Karpas-422 (cell line): ENCODE results near the gene PCDH17. TPM values are rescaled to one million over a fixed set of nuclear protein-coding genes. Genes with fewer than 3 reads are reported as not detected.

ENCODE experiments used
- DNase-seq: peaks from one replicate; pipeline ENCODE4 v3.0.0-alpha.2; 2015
- H2AFZ ChIP-seq: fragments of 200-600 bp; sonication (generic); 2 replicates; pipeline ENCODE4 v1.6.1; 2014; ENCODE audit warnings: antibody characterized with exemption, low read length, mixed read lengths
- H3K27ac ChIP-seq: fragments of 200-600 bp; sonication (generic); 2 replicates; pipeline ENCODE4 v1.5.1; 2014; ENCODE audit warnings: mild to moderate bottlenecking, low read length, moderate library complexity
- H3K27me3 ChIP-seq: fragments of 200-600 bp; sonication (generic); 2 replicates; pipeline ENCODE4 v1.6.1; 2014; ENCODE audit warnings: low read length, mixed read lengths
- H3K36me3 ChIP-seq: fragments of 200-600 bp; sonication (generic); 2 replicates; pipeline ENCODE4 v1.6.1; 2014; ENCODE audit warnings: low read length, mixed read lengths; ENCODE audit not compliant: insufficient read depth
- H3K4me1 ChIP-seq: fragments of 200-600 bp; sonication (generic); 2 replicates; pipeline ENCODE4 v1.6.1; 2014; ENCODE audit warnings: mild to moderate bottlenecking, low read length, mixed read lengths
- H3K4me2 ChIP-seq: fragments of 200-600 bp; sonication (generic); 2 replicates; pipeline ENCODE4 v1.6.1; 2014; ENCODE audit warnings: low read length, low read depth, mild to moderate bottlenecking; ENCODE audit not compliant: poor library complexity, severe bottlenecking
- H3K4me3 ChIP-seq: fragments of 200-600 bp; sonication (generic); 2 replicates; pipeline ENCODE4 v1.5.1; 2014; ENCODE audit warnings: mild to moderate bottlenecking, antibody characterized with exemption, low read length, mixed read lengths
- H3K79me2 ChIP-seq: fragments of 200-600 bp; sonication (generic); 2 replicates; pipeline ENCODE4 v1.6.1; 2014; ENCODE audit warnings: mild to moderate bottlenecking, low read length, mixed read lengths
- H3K9ac ChIP-seq: fragments of 200-600 bp; sonication (generic); 2 replicates; pipeline ENCODE4 v1.6.0; 2014; ENCODE audit warnings: low read length
- H3K9me2 ChIP-seq: fragments of 200-600 bp; sonication (generic), shearing (Covaris generic); replicated peaks from 2 replicates; pipeline ENCODE4 v1.6.0; 2014; ENCODE audit warnings: mild to moderate bottlenecking, low read length, moderate library complexity; ENCODE audit not compliant: insufficient read depth
- H3K9me3 ChIP-seq: fragments of 300-700, 200-600 bp; sonication (generic); 2 replicates; pipeline ENCODE4 v1.6.1; 2014; ENCODE audit warnings: low read length, mixed read lengths
- H4K20me1 ChIP-seq: fragments of 200-600 bp; sonication (generic); 2 replicates; pipeline ENCODE4 v1.6.1; 2014; ENCODE audit warnings: mild to moderate bottlenecking, antibody characterized with exemption, low read length, low read depth; ENCODE audit not compliant: insufficient read depth
- total RNA-seq: library from RNA; depleted of rRNA; stranded (reverse); fragments of >200 nt; shearing (Covaris generic); gene quantifications from 2 replicates; pipeline ENCODE4 v1.2.3, GENCODE V29; 2014; ENCODE audit warnings: low replicate concordance

PCDH17 gene
- total RNA-seq, 1 experiment from 2014 or later = not detected

DNA sequence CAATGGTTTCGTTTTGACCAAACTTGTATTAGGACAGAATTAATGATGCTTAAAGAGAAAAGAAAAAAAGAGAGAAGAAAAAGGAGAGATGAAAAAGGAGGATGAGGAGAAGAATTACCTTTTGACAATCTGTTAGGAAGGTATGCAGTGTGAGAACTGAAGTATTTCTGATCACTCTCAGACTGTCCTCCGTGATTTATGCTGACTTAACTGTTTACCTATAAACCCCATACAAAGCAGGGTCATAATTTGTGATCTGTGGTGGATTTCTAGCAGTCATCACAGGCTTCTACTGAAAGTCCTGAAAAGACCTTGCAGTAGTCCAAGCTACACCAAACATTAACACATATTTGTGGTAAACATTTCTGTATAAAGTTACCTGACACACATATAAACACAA lies 93.9 kb downstream of the PCDH17 start:
- Histone ChIP-seq H3K79me2 (no peaks in the 10 kb centered on the region), H3K9me3 (peaks cover 52% of the 10 kb centered on the region), H3K36me3 (no peaks in the 10 kb centered on the region), H3K27ac (no peak overlapping the region), H4K20me1 (no peaks in the 10 kb centered on the region), H3K4me3 (no peak overlapping the region), H3K9ac (no peak overlapping the region), H3K9me2 (no peaks in the 10 kb centered on the region), H2AFZ (no peak overlapping the region), H3K4me1 (no peaks in the 10 kb centered on the region), H3K27me3 (no peaks in the 10 kb centered on the region), H3K4me2 (no peak overlapping the region)
- no peak for DNase-seq

DNA sequence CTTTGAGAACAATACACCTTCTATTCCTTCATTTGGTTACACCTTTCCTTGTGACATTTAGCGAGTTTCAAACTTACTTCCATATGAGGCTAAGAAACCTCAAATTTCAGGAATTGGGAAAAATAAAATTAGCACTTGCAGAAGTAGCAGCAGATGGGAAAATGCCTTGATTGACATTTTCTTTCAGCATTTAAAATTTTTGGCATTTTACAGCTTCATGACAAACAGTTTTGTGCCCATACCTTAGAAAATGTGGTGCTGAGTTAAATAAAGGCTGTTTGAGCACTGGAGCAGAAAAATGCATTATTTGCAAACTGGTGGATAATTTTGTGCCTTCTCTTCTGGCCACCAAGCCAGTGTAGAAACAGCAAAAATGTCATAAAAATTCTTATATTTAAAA lies 95.4 kb downstream of the PCDH17 start:
- H3K4me1 ChIP-seq = no peaks in the 10 kb centered on the region
- no peak for DNase-seq

GRCh38 chr13:57734306-57734705 lies 102.8 kb downstream of the PCDH17 start:
- Histone ChIP-seq H3K36me3 (no peaks in the 10 kb centered on the region; the same call in 1 of the 2 replicates), H3K9ac (no peak overlapping the region), H3K27ac (no peak overlapping the region), H3K9me2 (no peaks in the 10 kb centered on the region), H3K4me3 (no peak overlapping the region), H3K27me3 (no peaks in the 10 kb centered on the region), H3K4me2 (no peak overlapping the region), H3K9me3 (peaks cover 22% of the 10 kb centered on the region), H4K20me1 (no peaks in the 10 kb centered on the region), H3K4me1 (no peaks in the 10 kb centered on the region), H3K79me2 (no peaks in the 10 kb centered on the region), H2AFZ (no peak overlapping the region)
- DNase-seq = no peak

More for the DNA sequence above, 95.4 kb downstream of the PCDH17 start:
- H3K9ac ChIP-seq = no peak overlapping the region
- H2AFZ ChIP-seq = no peak overlapping the region
- H3K27me3 ChIP-seq = no peaks in the 10 kb centered on the region
- no peak overlapping the region for H3K4me2 ChIP-seq
- no peaks in the 10 kb centered on the region for H3K36me3 ChIP-seq
- no peaks in the 10 kb centered on the region for H3K79me2 ChIP-seq
- no peaks in the 10 kb centered on the region for H3K9me2 ChIP-seq
- H3K9me3 ChIP-seq = peaks cover 44% of the 10 kb centered on the region
- H3K4me3 ChIP-seq = no peak overlapping the region
- no peaks in the 10 kb centered on the region for H4K20me1 ChIP-seq
- no peak overlapping the region for H3K27ac ChIP-seq

- no peak for DNase-seq
- Histone ChIP-seq H3K4me2 (no peak overlapping the region), H3K9ac (no peak overlapping the region), H3K4me3 (no peak overlapping the region), H3K27me3 (no peaks in the 10 kb centered on the region), H3K27ac (no peak overlapping the region), H3K4me1 (no peaks in the 10 kb centered on the region), H3K36me3 (no peaks in the 10 kb centered on the region; the same call in 1 of the 2 replicates), H4K20me1 (no peaks in the 10 kb centered on the region), H3K79me2 (no peaks in the 10 kb centered on the region), H2AFZ (no peak overlapping the region), H3K9me3 (peaks cover 18% of the 10 kb centered on the region), H3K9me2 (no peaks in the 10 kb centered on the region)
Observed at GRCh38 chr13:57739089-57739488, 107.5 kb downstream of the PCDH17 start.

DNA sequence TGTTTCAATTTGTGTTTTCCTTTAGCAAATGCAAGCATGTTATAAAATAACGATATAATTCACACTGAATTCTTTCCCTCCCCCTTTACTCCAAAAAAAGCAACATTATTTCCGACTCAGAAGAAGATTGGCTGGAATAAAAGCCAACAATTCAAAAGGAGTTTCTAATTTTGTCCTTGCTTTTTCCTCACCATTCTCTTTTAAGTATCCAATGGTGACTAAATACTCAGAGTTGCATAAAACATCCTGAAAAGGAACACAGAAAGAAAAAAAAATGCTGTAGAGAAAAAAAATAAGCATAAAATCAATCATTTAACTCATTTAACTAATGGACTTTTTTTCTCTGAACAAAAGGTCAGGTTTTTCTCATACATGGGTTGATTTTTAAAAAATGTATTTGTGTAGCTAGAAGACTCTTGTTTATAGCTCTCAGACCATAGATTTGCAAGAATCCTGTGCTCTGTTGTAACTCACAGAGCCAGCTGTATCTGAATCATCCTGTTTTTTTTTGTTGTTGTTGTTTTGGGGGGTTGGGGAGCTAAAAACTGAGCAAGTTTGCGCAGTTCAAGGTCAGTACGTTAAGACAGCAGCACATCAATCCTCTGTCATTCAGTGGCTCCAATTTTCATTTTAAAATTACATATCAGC lies 108.1 kb downstream of the PCDH17 start:
- H4K20me1 ChIP-seq = no peaks in the 10 kb centered on the region
- no peak overlapping the region for H3K4me3 ChIP-seq

GRCh38 chr13:57740719-57741118 lies 109.2 kb downstream of the PCDH17 start:
- H3K4me2 ChIP-seq = no peak overlapping the region
- no peak overlapping the region for H3K9ac ChIP-seq
- no peaks in the 10 kb centered on the region for H4K20me1 ChIP-seq
- no peak overlapping the region for H2AFZ ChIP-seq
- no peaks in the 10 kb centered on the region for H3K9me2 ChIP-seq
- H3K4me1 ChIP-seq = no peaks in the 10 kb centered on the region
- no peaks in the 10 kb centered on the region for H3K36me3 ChIP-seq
- no peak for DNase-seq
- H3K27me3 ChIP-seq = no peaks in the 10 kb centered on the region
- H3K27ac ChIP-seq = no peak overlapping the region
- no peaks in the 10 kb centered on the region for H3K79me2 ChIP-seq
- no peak overlapping the region for H3K4me3 ChIP-seq
- H3K9me3 ChIP-seq = peaks cover 21% of the 10 kb centered on the region; the same call in 1 of the 2 replicates

More for the DNA sequence above, 108.1 kb downstream of the PCDH17 start:
- Histone ChIP-seq H3K4me1 (no peaks in the 10 kb centered on the region), H3K9ac (no peak overlapping the region), H2AFZ (no peak overlapping the region), H3K9me2 (no peaks in the 10 kb centered on the region), H3K4me2 (no peak overlapping the region), H3K27me3 (no peaks in the 10 kb centered on the region), H3K79me2 (no peaks in the 10 kb centered on the region), H3K36me3 (no peaks in the 10 kb centered on the region; the same call in 1 of the 2 replicates), H3K27ac (no peak overlapping the region), H3K9me3 (peaks cover 21% of the 10 kb centered on the region; the same call in 1 of the 2 replicates)
- DNase-seq = no peak

GRCh38 chr13:57748096-57748495 lies 116.6 kb downstream of the PCDH17 start:
- H3K27ac ChIP-seq = no peak overlapping the region
- no peak for DNase-seq
- H3K9me3 ChIP-seq = peaks cover 30% of the 10 kb centered on the region
- H3K4me2 ChIP-seq = no peak overlapping the region
- no peak overlapping the region for H3K9ac ChIP-seq
- H3K36me3 ChIP-seq = no peaks in the 10 kb centered on the region
- H4K20me1 ChIP-seq = no peaks in the 10 kb centered on the region
- H2AFZ ChIP-seq = no peak overlapping the region
- H3K4me1 ChIP-seq = no peaks in the 10 kb centered on the region
- no peak overlapping the region for H3K4me3 ChIP-seq
- H3K27me3 ChIP-seq = no peaks in the 10 kb centered on the region
- no peaks in the 10 kb centered on the region for H3K9me2 ChIP-seq
- no peaks in the 10 kb centered on the region for H3K79me2 ChIP-seq

- Histone ChIP-seq H3K27me3 (no peaks in the 10 kb centered on the region), H4K20me1 (no peaks in the 10 kb centered on the region), H3K9me2 (no peaks in the 10 kb centered on the region), H3K9ac (no peak overlapping the region), H3K4me1 (no peaks in the 10 kb centered on the region), H2AFZ (no peak overlapping the region), H3K9me3 (peaks cover 41% of the 10 kb centered on the region), H3K36me3 (no peaks in the 10 kb centered on the region), H3K4me3 (no peak overlapping the region), H3K4me2 (no peak overlapping the region), H3K79me2 (no peaks in the 10 kb centered on the region), H3K27ac (no peak overlapping the region)
- DNase-seq = no peak
Observed at GRCh38 chr13:57760951-57761350, 129.4 kb downstream of the PCDH17 start.
